B cell (primary cell): ENCODE data around the gene FAM76A.

ENCODE experiments used
- EZH2 ChIP-seq: IDR thresholded peaks from 2 replicates; pipeline ENCODE4 v1.6.1; 2012; ENCODE audit warnings: borderline replicate concordance, low read depth, mild to moderate bottlenecking, moderate library complexity, low read length; ENCODE audit not compliant: insufficient read depth, poor library complexity, severe bottlenecking
- TF ChIP-seq, protein P1 (sequence below): fragments of 200-600 bp; IDR thresholded peaks from one replicate; pipeline ENCODE4 v1.8.0; 2022; ENCODE audit warnings: antibody characterized with exemption, mild to moderate bottlenecking

DNA sequence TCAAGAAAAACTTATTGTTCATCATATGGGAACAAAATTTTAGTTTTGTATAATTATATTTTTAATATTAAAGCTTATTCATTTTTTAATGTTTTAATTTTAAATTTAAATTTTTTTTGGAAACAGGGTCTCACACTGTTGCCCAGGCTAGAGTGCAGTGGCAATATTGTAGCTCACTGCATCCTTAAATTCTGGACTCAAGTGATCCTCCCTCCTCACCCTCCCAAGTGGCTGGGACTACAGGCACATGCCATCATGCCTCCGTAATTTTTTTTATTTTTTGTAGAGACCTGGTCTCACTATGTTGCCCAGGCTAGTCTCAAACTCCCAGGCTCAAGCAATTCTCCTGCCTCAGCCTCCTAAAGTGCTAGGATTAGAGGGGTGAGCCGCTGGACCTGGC lies 20.2 kb upstream of the FAM76A start:
- TF ChIP-seq, protein P1, sequence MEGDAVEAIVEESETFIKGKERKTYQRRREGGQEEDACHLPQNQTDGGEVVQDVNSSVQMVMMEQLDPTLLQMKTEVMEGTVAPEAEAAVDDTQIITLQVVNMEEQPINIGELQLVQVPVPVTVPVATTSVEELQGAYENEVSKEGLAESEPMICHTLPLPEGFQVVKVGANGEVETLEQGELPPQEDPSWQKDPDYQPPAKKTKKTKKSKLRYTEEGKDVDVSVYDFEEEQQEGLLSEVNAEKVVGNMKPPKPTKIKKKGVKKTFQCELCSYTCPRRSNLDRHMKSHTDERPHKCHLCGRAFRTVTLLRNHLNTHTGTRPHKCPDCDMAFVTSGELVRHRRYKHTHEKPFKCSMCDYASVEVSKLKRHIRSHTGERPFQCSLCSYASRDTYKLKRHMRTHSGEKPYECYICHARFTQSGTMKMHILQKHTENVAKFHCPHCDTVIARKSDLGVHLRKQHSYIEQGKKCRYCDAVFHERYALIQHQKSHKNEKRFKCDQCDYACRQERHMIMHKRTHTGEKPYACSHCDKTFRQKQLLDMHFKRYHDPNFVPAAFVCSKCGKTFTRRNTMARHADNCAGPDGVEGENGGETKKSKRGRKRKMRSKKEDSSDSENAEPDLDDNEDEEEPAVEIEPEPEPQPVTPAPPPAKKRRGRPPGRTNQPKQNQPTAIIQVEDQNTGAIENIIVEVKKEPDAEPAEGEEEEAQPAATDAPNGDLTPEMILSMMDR: no peak
- TF ChIP-seq EZH2: no peak
